ENCODE results near the gene ADAMTS8.
"Not testable (repeated sequence)": the region's sequence is repeated elsewhere in the genome, so short reads cannot be mapped to it uniquely, and the experiment has no call there.

The ADAMTS8 gene

GRCh38 chr11:130439160-130439519, 10.7 kb upstream of the ADAMTS8 start:
- DNase-seq (ENCODE audit: low read depth), result no peak

- DNase-seq (ENCODE audit: low read depth), result not testable (repeated sequence)
Measured at GRCh38 chr11:130438401-130439159, 10.2 kb upstream of the ADAMTS8 start.

GRCh38 chr11:130437848-130438247, 9.4 kb upstream of the ADAMTS8 start:
- DNase-seq (ENCODE audit: low read depth), result no peak

- no peak for DNase-seq (ENCODE audit: low read depth)
Measured at GRCh38 chr11:130436171-130436570, 7.8 kb upstream of the ADAMTS8 start.

DNA sequence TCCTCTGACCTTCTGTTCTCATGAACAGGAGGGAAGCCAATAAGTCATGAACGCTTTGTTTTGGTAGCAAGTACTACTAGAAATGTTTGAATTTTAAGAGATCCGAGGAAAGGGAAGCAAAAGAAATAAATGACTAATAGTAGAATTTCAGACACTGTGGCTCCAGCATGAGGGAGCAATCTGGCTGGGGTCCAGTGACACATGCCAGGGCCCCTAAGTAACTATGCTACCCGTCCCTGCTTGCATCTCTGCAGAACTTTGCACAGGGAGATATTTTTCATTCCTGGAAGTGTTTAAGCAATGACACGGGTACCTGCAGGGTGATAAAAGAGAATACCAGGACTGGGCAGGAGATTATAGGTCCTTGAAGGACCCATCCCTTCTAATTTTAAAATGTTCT, 7.3 kb upstream of the ADAMTS8 start:
- no peak for DNase-seq (ENCODE audit: low read depth)

- DNase-seq (ENCODE audit: low read depth), result peak; percentile 48
Measured at GRCh38 chr11:130434521-130435223, 6.3 kb upstream of the ADAMTS8 start.

DNA sequence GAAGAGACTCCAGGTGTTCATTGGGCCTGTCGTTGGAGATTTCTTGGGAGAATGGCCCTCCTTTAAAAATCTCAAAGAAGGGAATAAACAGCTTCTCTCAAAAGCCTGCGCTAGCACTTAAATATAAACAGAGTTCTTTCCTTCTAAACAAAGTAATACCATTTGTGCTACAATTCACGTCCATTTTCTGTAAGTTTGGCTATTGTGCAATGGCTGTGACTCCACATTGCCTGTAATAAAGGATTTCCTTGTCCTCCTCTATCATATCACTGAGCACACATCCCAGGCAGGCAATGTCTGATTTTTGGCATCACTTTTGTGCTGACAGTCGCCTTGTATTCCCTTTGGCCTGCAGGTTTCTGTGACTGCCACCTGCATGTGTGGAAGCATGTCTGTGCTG, 4.9 kb upstream of the ADAMTS8 start:
- no peak for DNase-seq (ENCODE audit: low read depth)

DNA sequence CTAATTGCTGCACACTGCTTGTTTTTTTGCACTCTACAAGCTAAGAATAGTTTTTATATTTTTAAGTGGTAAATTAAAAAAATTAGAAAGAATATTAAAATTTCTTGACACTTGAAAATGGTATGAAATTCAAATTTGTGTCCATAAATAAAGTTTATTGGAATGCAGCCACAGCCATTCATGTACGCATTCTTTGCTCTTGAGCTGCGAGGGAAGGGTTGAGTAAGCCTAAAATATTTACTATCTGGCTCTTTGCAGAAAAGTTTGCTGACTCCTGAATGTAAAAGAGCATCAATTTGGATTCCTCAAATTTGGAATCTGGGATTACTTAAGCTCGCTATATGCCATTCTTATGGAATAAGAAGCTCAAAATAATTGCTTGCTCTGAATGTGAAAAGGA, 3.4 kb upstream of the ADAMTS8 start:
- no peak for DNase-seq (ENCODE audit: low read depth)

GRCh38 chr11:130431331-130431773, 2.9 kb upstream of the ADAMTS8 start:
- DNase-seq (ENCODE audit: low read depth), result peak; percentile 64

DNA sequence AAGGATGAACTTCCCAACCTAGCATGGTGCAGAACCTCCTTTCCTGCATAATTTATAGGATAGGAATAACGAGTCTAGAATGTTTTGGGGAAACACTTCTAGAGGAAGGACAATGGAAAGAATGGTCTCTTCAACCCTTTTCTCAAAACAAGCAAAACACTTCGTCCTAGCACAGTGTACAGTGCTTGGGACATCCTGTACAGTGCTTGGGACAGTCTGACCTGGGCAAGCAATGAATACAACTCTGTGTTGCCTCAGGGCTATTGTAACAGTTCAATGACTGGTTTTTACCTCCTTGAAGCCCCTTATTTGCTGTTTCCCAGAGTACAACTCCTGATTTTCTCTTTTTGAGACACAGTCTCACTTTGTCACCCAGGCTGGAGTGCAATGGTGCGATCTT, 1.6 kb upstream of the ADAMTS8 start:
- no peak for DNase-seq (ENCODE audit: low read depth)

- no peak for DNase-seq (ENCODE audit: low read depth)
Measured at GRCh38 chr11:130429120-130429681, 792 bp upstream of the ADAMTS8 start.

GRCh38 chr11:130427581-130428315, 661 bp downstream of the ADAMTS8 start:
- DNase-seq (ENCODE audit: low read depth), result no peak

GRCh38 chr11:130426837-130427341, 1.5 kb downstream of the ADAMTS8 start:
- DNase-seq (ENCODE audit: low read depth), result no peak

DNA sequence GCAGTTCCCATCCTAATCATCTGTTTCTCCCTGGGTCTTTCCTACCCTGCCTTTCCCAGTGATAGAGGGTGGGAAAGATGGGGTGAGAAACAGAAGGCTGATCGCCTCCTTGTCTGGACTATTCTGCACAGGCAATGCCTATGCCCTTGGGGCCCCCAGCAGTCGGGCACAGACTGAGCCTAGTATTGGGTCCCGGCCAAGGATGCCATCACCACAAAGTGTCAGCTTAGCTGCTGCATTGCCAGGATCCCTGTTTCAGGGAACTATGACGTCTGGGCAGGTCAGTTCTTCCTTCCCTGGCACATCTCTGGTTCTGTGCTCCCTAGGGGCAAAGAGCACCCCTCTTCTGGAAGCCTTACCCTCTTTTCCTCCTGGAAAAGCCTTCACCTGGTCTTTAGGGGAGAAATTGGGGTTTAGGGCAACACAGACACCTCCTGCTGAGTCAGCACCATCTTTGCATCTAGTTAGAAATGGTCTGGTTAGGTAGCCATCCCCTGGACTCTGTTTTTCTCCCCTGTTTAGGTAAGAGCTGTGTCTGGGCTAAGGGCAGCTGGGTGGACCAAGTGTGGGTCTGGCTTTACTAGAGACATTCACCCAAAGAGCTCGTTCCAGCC, 2.1 kb downstream of the ADAMTS8 start:
- no peak for DNase-seq (ENCODE audit: low read depth)

GRCh38 chr11:130425156-130425555, 3.3 kb downstream of the ADAMTS8 start:
- DNase-seq (ENCODE audit: low read depth), result no peak

DNA sequence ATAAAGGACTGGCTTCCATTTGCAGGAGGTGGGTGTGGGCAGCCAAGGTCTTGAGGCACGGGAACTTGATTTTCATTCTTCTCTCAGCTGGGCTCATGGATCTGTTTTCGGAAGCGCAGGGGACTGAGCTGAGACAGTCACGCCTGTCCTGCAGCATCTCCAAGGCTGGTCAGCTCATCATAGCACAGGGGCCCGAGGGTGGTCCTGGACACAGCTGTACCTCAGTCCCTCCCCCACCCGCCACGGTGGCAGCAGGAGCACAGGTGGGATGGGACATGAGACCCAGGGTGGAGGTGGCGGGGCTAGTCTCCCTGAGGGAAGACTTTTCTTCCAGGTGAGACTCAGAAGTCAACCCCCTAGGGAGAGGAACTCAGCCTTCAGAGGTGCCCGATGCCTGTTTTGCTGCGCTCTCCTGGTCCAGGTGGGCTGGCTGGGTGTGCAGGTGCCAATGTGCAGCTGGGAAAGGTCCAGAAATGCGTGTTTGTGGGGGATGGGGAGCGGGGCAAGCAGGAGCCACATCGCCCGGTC, 3.7 kb downstream of the ADAMTS8 start:
- DNase-seq (ENCODE audit: low read depth), result no peak

DNA sequence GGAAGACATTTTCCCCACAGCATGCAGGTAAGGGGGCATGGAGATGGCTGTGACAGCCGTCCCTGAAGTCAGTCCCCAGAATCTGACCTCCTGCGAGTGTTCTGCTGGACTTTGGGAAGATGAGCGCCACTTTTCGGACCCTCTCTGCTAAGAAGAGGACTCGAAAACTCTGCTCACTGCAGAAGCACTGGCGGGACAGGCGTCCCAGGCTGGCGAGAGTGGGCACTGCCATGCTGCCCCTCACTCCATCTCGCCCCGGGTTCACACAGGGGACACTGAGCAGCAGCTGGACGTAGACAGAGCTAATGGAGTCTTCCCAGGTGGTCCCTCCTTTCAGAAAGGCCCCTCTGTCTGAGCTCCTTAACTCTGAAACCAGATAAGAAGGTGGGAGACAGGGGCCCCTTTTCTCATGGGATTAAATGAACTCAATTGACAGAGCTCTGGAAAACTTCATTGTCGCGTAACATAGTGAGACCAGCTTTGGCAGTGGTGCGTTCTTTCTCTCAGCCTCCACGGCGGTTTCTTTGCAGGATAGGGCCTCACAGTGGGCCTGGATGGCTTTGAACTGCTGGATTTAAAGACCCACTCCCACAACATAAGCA, 4.8 kb downstream of the ADAMTS8 start:
- no peak for DNase-seq (ENCODE audit: low read depth)

- no peak for DNase-seq (ENCODE audit: low read depth)
Measured at GRCh38 chr11:130422251-130422995, 6.0 kb downstream of the ADAMTS8 start.

DNA sequence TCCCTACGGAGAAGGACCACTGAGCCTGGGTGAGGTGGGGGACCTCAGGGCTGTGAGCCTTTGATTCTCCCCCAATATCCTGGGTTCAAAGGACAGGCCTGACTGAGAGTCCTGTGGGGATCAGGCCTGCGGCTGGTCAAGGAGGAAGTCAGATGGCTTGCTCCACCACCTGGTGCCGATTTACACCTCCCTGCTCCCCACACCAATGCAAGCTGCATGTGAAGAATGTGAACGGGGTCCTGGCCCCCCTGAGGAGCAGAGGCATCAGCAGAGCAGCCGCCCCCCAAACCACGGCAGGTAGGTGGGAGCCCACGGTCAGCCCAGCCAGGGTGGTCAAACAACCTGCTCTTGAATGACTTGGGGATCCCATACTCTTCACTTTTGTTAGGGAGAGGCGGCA, 6.7 kb downstream of the ADAMTS8 start:
- DNase-seq (ENCODE audit: low read depth), result no peak

- DNase-seq (ENCODE audit: low read depth), result no peak
Measured at GRCh38 chr11:130421199-130421585, 7.2 kb downstream of the ADAMTS8 start.

Data from activated T-cell treated with anti-CD3 and anti-CD28 coated beads for 24 hours (primary cell).